Psoas muscle (tissue), 8 donors: ENCODE results near the gene PDE6H. TPM values are rescaled to one million over a fixed set of nuclear protein-coding genes. Genes with fewer than 3 reads are reported as not detected.

Experiments
- ATAC-seq, 4 donors: fragments of 200-7000 bp; cut with Tn5 transposase; one replicate each; pipeline ENCODE4 v1.9.1; 2020; ENCODE audit warnings: moderate library complexity in 3 of 4, mild to moderate bottlenecking in 2 of 4
- DNase-seq, 2 donors: peaks; one replicate each; pipeline ENCODE4 v3.0.0-alpha.2; 2020
- H3K27ac ChIP-seq: fragments of 200-600 bp; one replicate; pipeline ENCODE4 v1.8.0; 2022
- H3K27me3 ChIP-seq, 3 donors: fragments of 200-600 bp in 1 of 3; one replicate each; pipeline versions ENCODE4 v1.6.1 to v1.8.0; 2013 to 2022; ENCODE audit warnings: low read length in 2 of 3, mild to moderate bottlenecking in 2 of 3, moderate library complexity in 1 of 3; ENCODE audit not compliant: insufficient read depth in 3 of 3
- H3K36me3 ChIP-seq, 2 donors: fragments of 200-600 bp in 1 of 2; one replicate each; pipeline versions ENCODE4 v1.6.1 to v1.8.0; 2013 to 2022; ENCODE audit warnings: low read depth in 1 of 2, mild to moderate bottlenecking in 1 of 2, moderate library complexity in 1 of 2; ENCODE audit not compliant: insufficient read depth in 1 of 2
- H3K4me1 ChIP-seq: fragments of 200-600 bp; one replicate; pipeline ENCODE4 v1.8.0; 2022
- H3K4me3 ChIP-seq: fragments of 200-600 bp; one replicate; pipeline ENCODE4 v1.8.0; 2022; ENCODE audit warnings: mild to moderate bottlenecking
- H3K9me3 ChIP-seq: fragments of 200-600 bp; one replicate; pipeline ENCODE4 v1.8.0; 2022
- CTCF ChIP-seq: fragments of 200-600 bp; IDR thresholded peaks from one replicate; pipeline ENCODE4 v1.8.0; 2022; ENCODE audit warnings: antibody characterized with exemption
- WGBS, 3 donors: extraction: QIAGEN DNeasy Blood & Tissue Kit; methylation state at CpG; one replicate each; pipeline versions ENCODE4 v1.1.6 to v1.1.7; 2013; 5-methylcytosine and 5-hydroxymethylcytosine counted together
- intact Hi-C, 2 donors: fragments of 100-400 bp; cut with DNase I; formaldehyde crosslinking; loops; one replicate each; pipeline versions ENCODE4 v1.11.0 to v1.14.2; 2022
- polyA plus RNA-seq, 3 donors: library from polyadenylated mRNA; stranded (reverse); fragments of 200-250 nt; gene quantifications; one replicate each; pipeline ENCODE4 v1.2.3, GENCODE V29; 2013
- total RNA-seq, 4 donors: library from RNA; stranded (reverse); fragmentation: NEBNext Ultra II Directional in 2 of 4; extraction: Animal tissue kit (Norgen Biotek cat#: 25700) in 2 of 4; gene quantifications; one replicate each; pipeline versions ENCODE4 v1.2.1 to v1.2.4, GENCODE V29; 2021 to 2023
- donor health status: healthy with polysubstance abuse.
- donor health status: DM: no; HTN: no; CAD: no; lungs with moderate emphysema.
- donor health status: Bipolar disorder and iron deficiency.
- donor health status: healthy.
- donor health status: DM: yes; HTN: yes; CAD: no.
- donor health status: DM: no; HTN: no; CAD: no.
- donor health status: DM: no; HTN: no; CAD: no.
- donor health status: DM: yes; HTN: yes; CAD: no.

The PDE6H gene
- total and polyA plus RNA-seq, 7 donors: not detected

DNA sequence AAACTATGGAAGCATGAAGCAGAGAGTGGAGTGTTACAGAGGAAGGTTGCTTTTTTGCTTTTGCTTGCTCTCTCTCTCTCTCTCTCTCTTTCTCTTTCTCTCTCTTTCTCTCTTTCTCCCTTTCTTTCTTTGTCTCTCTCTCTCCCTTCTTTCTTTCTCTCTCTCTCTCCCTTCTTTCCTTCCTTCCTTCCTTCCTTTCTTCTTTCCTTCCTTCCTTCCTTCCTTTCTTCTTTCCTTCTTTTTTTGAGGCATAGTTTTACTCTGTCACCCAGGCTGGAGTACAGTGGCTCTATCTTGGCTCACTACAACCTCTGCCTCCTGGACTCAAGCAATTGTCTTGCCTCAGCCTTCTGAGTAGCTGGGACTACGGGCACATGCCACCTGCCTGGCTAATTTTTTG lies 19.1 kb upstream of the PDE6H start:
- Histone ChIP-seq H3K27me3 (no peaks in the 10 kb centered on the region), H3K27ac (no peak overlapping the region), H3K36me3 (no peaks in the 10 kb centered on the region), H3K4me1 (peaks cover 8% of the 10 kb centered on the region), H3K9me3 (no peaks in the 10 kb centered on the region), H3K4me3 (no peak overlapping the region)
- TF ChIP-seq CTCF: no peak
- whole genome bisulfite sequencing, 3 donors: 65 to 77% (median 70%) methylated on average over 1 of the region's 1 CpG
- DNase-seq (no peak), ATAC-seq (no peak)
- intact Hi-C loops: no loop called here

- Histone ChIP-seq H3K36me3 (no peaks in the 10 kb centered on the region), H3K9me3 (no peaks in the 10 kb centered on the region), H3K27me3 (no peaks in the 10 kb centered on the region), H3K4me1 (peaks cover 3% of the 10 kb centered on the region), H3K27ac (no peak overlapping the region), H3K4me3 (no peak overlapping the region)
- intact Hi-C loops: no loop called here
- ATAC-seq (no peak), DNase-seq (no peak)
- no peak for TF ChIP-seq CTCF
- WGBS, 3 donors: 78 to 83% (median 81%) methylated on average over 4 of the region's 4 CpGs
Measured at GRCh38 chr12:14954269-14954668, 18.6 kb upstream of the PDE6H start.

GRCh38 chr12:14956024-14956891 lies 16.6 kb upstream of the PDE6H start:
- Histone ChIP-seq H3K4me3 (peak overlapping the region; percentile 14), H3K27ac (no peak overlapping the region), H3K27me3 (no peaks in the 10 kb centered on the region), H3K36me3 (no peaks in the 10 kb centered on the region), H3K4me1 (peaks cover 3% of the 10 kb centered on the region), H3K9me3 (no peaks in the 10 kb centered on the region)
- DNase-seq (no peak), ATAC-seq (no peak)
- TF ChIP-seq CTCF: no peak
- intact Hi-C loops: no loop called here
- 66 to 74% (median 72%) methylated on average over 9 of the region's 9 CpGs for WGBS, 3 donors

- H3K27me3 ChIP-seq: no peaks in the 10 kb centered on the region
- no peaks in the 10 kb centered on the region for H3K9me3 ChIP-seq
- no peak for TF ChIP-seq CTCF
- intact Hi-C loops: no loop called here
- DNase-seq (no peak), ATAC-seq (no peak)
- H3K4me1 ChIP-seq: peaks cover 2% of the 10 kb centered on the region
- no peak overlapping the region for H3K4me3 ChIP-seq
- WGBS, 3 donors: 74 to 80% (median 78%) methylated on average over 2 of the region's 2 CpGs
- no peak overlapping the region for H3K27ac ChIP-seq
- no peaks in the 10 kb centered on the region for H3K36me3 ChIP-seq
Measured at GRCh38 chr12:14956905-14957304, 15.9 kb upstream of the PDE6H start.
